Measurements from ENCODE around the gene DPYSL5.

The DPYSL5 gene

DNA sequence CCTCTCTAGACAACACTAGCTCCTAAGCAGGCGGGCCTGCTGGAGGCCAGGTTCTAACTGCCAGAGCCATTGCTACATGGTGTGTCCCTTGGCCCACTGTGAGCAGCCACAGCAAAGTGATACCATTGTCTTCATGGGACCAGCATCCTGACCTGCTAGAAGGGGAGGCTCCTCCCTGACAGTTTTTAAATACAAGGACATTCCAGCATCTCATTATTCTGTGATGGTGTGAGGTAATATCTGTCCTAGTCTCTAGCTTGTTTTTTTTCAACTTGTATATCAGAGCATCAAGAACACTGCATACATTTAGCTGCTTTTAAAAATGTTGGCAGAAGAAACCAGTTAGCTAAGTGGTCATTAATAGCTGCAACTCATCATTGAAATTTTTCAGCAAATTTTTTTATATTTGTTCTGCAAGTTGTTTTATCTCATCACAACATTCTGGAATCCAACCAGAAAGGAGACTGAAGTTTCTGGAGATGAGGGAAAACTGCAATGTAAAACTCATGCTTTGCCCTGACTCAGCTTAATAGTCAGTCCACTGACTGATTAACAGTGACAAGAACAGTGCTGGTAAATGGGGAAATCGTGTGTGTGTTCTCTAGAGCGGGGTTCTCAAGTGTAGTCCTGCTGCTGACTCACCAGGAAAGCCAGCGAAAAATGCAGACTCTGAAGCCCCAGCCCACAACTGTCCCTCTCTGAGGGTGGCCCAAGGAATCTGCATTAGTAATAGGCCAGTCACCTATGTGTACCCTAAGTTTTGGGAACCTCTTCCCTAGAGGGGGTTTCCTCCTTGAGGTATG lies 140.3 kb downstream of the DPYSL5 start:
- H3K36me3 ChIP-seq (ENCODE audit: control insufficient read depth, insufficient read depth, low read length), result no peaks in the 10 kb centered on the region

DNA sequence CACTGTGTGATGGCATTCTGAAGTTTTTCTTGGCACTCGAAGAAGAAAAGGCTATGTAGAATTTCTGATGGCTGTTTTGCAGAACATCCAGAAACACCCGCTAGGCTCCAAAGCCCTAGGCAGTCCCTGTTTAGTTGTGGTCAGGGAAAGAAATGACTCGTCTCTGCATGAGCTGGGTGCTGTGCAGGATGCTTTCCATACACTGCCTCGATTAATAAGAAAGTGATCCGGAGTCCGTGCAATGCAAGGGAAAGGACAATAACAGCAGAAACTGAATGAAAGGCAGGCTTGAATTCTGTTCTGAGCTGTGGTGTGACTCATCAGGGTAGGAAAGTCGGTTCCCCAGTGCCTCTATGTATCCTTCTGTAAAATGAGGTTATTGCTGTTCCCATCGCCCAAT lies 141.2 kb downstream of the DPYSL5 start:
- no peak for DNase-seq (ENCODE audit: extremely low read depth, insufficient read length)
- Histone ChIP-seq H3K27me3 (replicated peaks; ENCODE audit: control insufficient read depth, insufficient read depth, low read length) (no peaks in the 10 kb centered on the region), H3K36me3 (ENCODE audit: control insufficient read depth, insufficient read depth, low read length) (no peaks in the 10 kb centered on the region), H3K4me3 (replicated peaks; ENCODE audit: low read depth, low read length) (no peak overlapping the region)
- TF ChIP-seq, protein P1, sequence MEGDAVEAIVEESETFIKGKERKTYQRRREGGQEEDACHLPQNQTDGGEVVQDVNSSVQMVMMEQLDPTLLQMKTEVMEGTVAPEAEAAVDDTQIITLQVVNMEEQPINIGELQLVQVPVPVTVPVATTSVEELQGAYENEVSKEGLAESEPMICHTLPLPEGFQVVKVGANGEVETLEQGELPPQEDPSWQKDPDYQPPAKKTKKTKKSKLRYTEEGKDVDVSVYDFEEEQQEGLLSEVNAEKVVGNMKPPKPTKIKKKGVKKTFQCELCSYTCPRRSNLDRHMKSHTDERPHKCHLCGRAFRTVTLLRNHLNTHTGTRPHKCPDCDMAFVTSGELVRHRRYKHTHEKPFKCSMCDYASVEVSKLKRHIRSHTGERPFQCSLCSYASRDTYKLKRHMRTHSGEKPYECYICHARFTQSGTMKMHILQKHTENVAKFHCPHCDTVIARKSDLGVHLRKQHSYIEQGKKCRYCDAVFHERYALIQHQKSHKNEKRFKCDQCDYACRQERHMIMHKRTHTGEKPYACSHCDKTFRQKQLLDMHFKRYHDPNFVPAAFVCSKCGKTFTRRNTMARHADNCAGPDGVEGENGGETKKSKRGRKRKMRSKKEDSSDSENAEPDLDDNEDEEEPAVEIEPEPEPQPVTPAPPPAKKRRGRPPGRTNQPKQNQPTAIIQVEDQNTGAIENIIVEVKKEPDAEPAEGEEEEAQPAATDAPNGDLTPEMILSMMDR (IDR thresholded peaks at IDR 0.05; ENCODE audit: insufficient read depth, low read length, poor library complexity, severe bottlenecking), result no peak

More for the DNA sequence above, 140.3 kb downstream of the DPYSL5 start:
- no peaks in the 10 kb centered on the region for H3K27me3 ChIP-seq (replicated peaks; ENCODE audit: control insufficient read depth, insufficient read depth, low read length)
- TF ChIP-seq, protein P1 (IDR thresholded peaks at IDR 0.05; ENCODE audit: insufficient read depth, low read length, poor library complexity, severe bottlenecking), result no peak
- no peak for DNase-seq (ENCODE audit: extremely low read depth, insufficient read length)
- H3K4me3 ChIP-seq (replicated peaks; ENCODE audit: low read depth, low read length), result no peak overlapping the region

DNA sequence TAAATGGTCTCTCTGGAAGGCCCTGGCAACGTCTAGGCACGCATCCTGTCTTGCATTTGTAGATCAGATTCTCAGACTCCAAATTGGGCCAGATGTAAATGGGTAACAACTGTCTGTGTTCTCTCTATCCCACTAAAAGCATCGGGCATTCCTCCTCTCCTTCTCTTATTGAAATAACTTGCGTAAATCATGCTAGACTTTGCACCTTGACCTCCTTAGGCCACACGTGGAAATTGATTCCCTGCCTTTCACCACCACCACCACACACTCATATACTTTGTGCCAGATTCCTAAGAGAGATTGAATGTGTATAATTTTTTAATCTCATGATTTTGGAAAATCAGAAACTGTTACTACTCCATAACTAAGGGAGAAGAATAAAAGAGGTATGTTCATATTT lies 143.8 kb downstream of the DPYSL5 start:
- TF ChIP-seq, protein P1 (IDR thresholded peaks at IDR 0.05; ENCODE audit: insufficient read depth, low read length, poor library complexity, severe bottlenecking), result no peak
- Histone ChIP-seq H3K27me3 (replicated peaks; ENCODE audit: control insufficient read depth, insufficient read depth, low read length) (no peaks in the 10 kb centered on the region), H3K36me3 (ENCODE audit: control insufficient read depth, insufficient read depth, low read length) (no peaks in the 10 kb centered on the region), H3K4me3 (replicated peaks; ENCODE audit: low read depth, low read length) (no peak overlapping the region)
- DNase-seq (ENCODE audit: extremely low read depth, insufficient read length), result no peak

DNA sequence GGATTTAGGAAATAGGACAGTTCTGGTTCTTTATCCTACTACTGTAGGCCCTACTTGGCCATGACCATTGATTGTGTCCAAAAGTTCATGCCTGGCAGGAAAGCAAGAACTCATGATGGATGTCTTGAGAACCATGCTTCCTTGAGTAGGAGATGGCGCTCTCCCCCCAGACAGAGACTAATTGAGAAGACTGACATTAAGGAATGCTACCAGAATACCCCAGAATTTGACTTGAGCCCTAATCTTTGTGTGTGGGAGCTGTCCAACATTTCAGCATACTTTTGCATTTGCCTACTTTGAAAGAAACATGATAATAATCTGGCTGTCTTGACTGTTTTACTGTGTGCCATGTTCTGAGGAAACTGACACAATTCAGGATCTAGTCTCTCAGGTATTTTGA lies 145.8 kb downstream of the DPYSL5 start:
- no peak overlapping the region for H3K4me3 ChIP-seq (replicated peaks; ENCODE audit: low read depth, low read length)
- H3K36me3 ChIP-seq (ENCODE audit: control insufficient read depth, insufficient read depth, low read length), result no peaks in the 10 kb centered on the region
- DNase-seq (ENCODE audit: extremely low read depth, insufficient read length), result no peak
- no peaks in the 10 kb centered on the region for H3K27me3 ChIP-seq (replicated peaks; ENCODE audit: control insufficient read depth, insufficient read depth, low read length)
- TF ChIP-seq, protein P1 (IDR thresholded peaks at IDR 0.05; ENCODE audit: insufficient read depth, low read length, poor library complexity, severe bottlenecking), result no peak

GRCh38 chr2:26994983-26995382 lies 147.1 kb downstream of the DPYSL5 start:
- no peak for DNase-seq (ENCODE audit: extremely low read depth, insufficient read length)
- TF ChIP-seq, protein P1 (IDR thresholded peaks at IDR 0.05; ENCODE audit: insufficient read depth, low read length, poor library complexity, severe bottlenecking), result no peak
- Histone ChIP-seq H3K36me3 (ENCODE audit: control insufficient read depth, insufficient read depth, low read length) (no peaks in the 10 kb centered on the region), H3K4me3 (replicated peaks; ENCODE audit: low read depth, low read length) (no peak overlapping the region), H3K27me3 (replicated peaks; ENCODE audit: control insufficient read depth, insufficient read depth, low read length) (no peaks in the 10 kb centered on the region)
